D721Med (cell line): ENCODE results near the gene DTNB.

ENCODE experiments used
- DNase-seq: peaks from one replicate; pipeline ENCODE4 v3.0.0; 2011; ENCODE audit warnings: low spot score; ENCODE audit not compliant: insufficient read length
- FAIRE-seq: peaks from 2 replicates; lab custom pipeline; 2011; peaks lifted over from hg19 to GRCh38; lab: Jason Lieb, UNC
- TF ChIP-seq, protein P1 (sequence below): IDR thresholded peaks from 2 replicates; pipeline ENCODE4 v1.5.1; 2012; ENCODE audit warnings: mild to moderate bottlenecking, control low read depth; ENCODE audit not compliant: insufficient read depth; ENCODE audit errors: missing control alignments

Gene DTNB

DNA sequence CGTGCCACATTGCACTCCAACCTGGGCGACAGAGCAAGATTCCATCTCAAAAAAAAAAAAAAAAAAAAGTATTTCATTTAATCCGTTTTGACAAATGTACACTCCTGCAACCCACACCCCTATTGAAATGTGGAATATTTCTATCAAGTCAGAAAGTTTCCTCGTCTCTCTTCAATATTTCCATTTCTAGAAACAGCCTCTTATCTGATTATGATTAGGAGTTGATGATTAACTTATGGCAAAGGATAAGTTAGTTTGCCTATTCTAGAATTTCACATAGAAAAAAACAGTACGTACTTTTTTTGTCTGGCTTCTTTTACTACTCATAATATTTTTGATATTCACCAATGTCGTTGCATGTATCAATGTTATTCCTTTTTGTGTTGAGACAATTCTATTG is 224.6 kb downstream of the DTNB start:
- no peak for FAIRE-seq
- no peak for DNase-seq
- TF ChIP-seq, protein P1, sequence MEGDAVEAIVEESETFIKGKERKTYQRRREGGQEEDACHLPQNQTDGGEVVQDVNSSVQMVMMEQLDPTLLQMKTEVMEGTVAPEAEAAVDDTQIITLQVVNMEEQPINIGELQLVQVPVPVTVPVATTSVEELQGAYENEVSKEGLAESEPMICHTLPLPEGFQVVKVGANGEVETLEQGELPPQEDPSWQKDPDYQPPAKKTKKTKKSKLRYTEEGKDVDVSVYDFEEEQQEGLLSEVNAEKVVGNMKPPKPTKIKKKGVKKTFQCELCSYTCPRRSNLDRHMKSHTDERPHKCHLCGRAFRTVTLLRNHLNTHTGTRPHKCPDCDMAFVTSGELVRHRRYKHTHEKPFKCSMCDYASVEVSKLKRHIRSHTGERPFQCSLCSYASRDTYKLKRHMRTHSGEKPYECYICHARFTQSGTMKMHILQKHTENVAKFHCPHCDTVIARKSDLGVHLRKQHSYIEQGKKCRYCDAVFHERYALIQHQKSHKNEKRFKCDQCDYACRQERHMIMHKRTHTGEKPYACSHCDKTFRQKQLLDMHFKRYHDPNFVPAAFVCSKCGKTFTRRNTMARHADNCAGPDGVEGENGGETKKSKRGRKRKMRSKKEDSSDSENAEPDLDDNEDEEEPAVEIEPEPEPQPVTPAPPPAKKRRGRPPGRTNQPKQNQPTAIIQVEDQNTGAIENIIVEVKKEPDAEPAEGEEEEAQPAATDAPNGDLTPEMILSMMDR, result no peak

DNA sequence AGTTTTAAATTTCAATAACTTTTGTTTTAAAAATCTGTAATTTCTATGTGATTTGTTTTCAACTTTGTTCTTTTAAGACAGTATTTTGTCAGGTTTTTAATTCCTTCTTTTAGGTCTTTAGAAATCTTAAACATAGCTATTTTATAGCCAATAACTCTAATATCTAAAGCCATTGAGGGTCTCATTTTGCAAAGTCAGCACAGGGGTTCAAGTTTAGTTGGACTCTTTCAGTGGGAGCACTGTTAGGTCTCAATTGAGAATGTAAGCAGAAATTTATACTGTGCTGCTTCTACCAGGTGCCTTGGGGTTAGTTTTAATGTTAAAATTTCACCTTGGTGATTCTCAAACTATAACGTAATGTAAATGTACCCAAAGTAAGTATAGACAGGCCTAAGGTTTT is 226.4 kb downstream of the DTNB start:
- TF ChIP-seq, protein P1, result no peak
- FAIRE-seq (no peak), DNase-seq (no peak)

DNA sequence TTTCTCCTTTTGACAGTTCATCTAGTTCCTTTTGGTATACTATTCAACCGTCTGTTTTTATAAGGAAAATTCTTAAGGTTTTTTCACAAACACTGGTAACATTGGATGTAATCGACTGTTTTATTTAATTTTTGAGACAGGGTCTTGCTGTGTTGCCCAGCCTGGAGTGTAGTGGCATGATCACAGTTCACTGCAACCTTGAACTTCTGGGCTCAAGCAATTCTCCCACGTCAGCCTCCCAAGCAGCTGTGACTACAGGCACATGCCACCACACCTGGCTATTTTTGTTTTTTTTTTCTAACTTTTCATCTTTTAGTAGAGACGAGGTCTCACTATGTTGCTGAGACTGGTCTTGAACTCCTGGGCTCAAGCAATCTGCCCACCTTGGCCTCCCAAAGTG is 227.3 kb downstream of the DTNB start:
- no peak for FAIRE-seq
- TF ChIP-seq, protein P1, result no peak

DNA sequence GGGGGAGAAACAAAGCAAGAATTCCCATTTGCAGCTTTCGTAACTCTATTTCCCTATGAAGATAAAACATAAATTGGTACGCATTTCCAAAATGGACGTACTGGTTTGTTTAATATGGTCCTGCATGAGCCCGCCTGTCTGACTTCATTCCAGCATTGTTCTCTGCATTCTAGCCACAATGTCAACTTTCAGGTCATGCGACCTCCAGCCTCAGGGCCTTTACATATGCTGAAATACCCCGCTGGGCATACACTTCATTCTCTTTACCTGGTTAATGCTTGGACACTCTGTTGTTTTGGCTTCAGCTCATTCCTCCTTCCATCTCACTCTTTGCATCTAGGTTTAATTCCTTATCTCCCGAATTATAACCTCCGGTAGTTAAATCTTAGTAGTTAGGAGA is 227.9 kb downstream of the DTNB start:
- DNase-seq, result no peak
- TF ChIP-seq, protein P1, result no peak
- FAIRE-seq, result no peak

More for the DNA sequence above, 227.3 kb downstream of the DTNB start:
- no peak for DNase-seq

DNA sequence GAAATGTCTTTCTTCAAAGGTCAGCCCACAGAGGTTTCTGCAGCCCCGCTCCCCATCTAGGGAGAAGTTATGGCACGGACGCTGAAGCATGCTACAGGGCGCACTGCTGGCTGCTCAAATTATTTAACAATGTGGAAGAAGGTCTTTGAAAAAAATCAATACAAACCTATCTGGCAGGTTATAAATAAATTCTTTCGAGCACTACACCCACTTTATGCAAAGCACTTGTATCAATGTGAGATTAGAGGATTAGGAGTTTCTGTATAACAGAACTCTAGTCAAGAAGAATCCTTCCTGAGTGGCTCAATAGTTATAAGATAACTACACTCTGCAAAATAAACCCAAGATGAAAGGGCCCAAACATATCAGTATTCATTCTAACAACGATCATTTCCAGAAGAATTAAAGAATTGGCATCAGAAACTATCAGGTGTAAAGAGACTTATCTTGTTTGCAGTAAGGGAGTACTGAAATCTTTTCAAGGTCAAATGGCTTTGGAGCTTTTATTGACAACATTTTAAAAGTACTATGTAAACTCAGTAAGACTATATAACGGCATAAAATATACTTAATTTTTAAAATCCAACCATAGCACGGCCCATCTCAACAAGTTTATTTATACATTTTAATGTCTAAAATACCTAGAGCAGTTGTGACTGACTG is 228.6 kb downstream of the DTNB start:
- TF ChIP-seq, protein P1, result no peak
- FAIRE-seq, result no peak

DNA sequence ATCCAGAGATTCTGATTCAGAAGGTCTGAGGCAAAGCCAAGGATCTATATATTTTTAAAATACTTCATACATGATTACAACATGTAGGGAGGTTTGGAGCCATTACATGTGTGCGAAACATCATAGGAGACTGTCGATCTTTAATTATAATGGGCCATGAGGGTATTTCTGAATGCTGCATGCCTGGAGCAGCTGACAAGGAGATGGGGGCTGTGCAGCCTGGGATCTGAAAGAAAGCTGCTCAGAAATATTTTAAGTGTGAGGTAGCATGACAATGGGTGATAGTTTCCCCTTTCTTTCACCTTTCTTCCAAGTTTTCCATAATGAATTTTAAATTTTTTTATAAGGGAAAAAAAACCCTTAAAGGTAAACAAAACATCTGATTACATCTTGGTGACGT is 229.6 kb downstream of the DTNB start:
- TF ChIP-seq, protein P1, result no peak
- no peak for DNase-seq
- no peak for FAIRE-seq

More for the DNA sequence above, 228.6 kb downstream of the DTNB start:
- DNase-seq, result no peak

DNA sequence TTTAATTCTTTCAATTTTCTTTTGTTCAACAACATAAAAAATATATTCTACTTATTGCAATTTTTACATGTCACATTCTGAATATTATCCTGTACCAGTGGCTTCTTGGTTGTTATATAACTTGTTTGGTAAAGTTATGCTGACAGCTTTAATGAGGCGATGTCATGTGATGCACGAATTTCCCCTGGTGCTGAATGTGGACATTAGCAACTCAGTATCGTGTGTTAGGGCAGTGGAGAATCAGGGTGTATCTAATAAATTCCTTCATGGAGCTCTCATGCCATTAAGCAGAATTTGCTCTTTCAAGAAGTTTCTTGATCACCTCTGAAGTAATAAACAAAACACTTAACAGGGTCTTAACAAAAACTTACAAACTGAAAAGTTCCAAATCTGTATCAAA is 232.0 kb downstream of the DTNB start:
- TF ChIP-seq, protein P1, result no peak
- DNase-seq (no peak), FAIRE-seq (no peak)
